K562 (cell line): ENCODE measurements around the gene PRELID3B. TPM values are rescaled to one million over a fixed set of nuclear protein-coding genes. Genes with fewer than 3 reads are reported as not detected.

Source experiments
- CBFA2T3 ChIP-seq: fragments of 450-650 bp; IDR thresholded peaks from 2 replicates; pipeline ENCODE4 v1.6.1; 2017
- CREM ChIP-seq: IDR thresholded peaks from 2 replicates; pipeline ENCODE4 v1.6.1; 2014; ENCODE audit warnings: antibody characterized with exemption, low read depth
- CUX1 ChIP-seq: fragments of 200-800 bp; sonication (Bioruptor generic); IDR thresholded peaks from 2 replicates; pipeline ENCODE4 v1.6.1; 2016; ENCODE audit warnings: missing genetic modification characterization, missing compliant biosample characterization
- DDX20 ChIP-seq: fragments of 450-650 bp; IDR thresholded peaks from 2 replicates; pipeline ENCODE4 v1.6.1; 2016; ENCODE audit warnings: missing genetic modification characterization, low read depth, mild to moderate bottlenecking, missing compliant biosample characterization, moderate library complexity
- ESRRB ChIP-seq: fragments of 250-450 bp; sonication (Bioruptor Pico); IDR thresholded peaks from 2 replicates; pipeline ENCODE4 v1.5.0; 2020; ENCODE audit warnings: mild to moderate bottlenecking, moderate library complexity, borderline replicate concordance
- GTF2F1 ChIP-seq: IDR thresholded peaks from 2 replicates; pipeline ENCODE4 v1.6.1; 2011; ENCODE audit warnings: low read depth, low read length, improper control_type of control experiment
- HNRNPUL1 ChIP-seq: fragments of 200-400 bp; formaldehyde crosslinking; IDR thresholded peaks from 2 replicates; pipeline ENCODE4 v1.6.1; 2017; ENCODE audit warnings: low read length
- KDM1A ChIP-seq, 2 experiments: fragments of 450-650 bp; IDR thresholded peaks; 2 replicates each; pipeline ENCODE4 v1.6.1; 2016; ENCODE audit warnings: mild to moderate bottlenecking in 2 of 2
- LCOR ChIP-seq: sonication (generic); formaldehyde crosslinking; IDR thresholded peaks from 2 replicates; pipeline ENCODE4 v1.8.0; 2022; ENCODE audit warnings: mild to moderate bottlenecking, missing genetic modification reagents
- MAZ ChIP-seq, 2 experiments: fragments of 450-650 bp in 1 of 2; sonication (generic) in 1 of 2; formaldehyde crosslinking; IDR thresholded peaks in 1 of 2; conservative IDR thresholded peaks in 1 of 2; 2 replicates each; pipeline versions ENCODE4 v1.4.0 to v1.5.0; 2020; ENCODE audit warnings: mild to moderate bottlenecking in 1 of 2, missing genetic modification reagents in 1 of 2
- MEF2D ChIP-seq: conservative IDR thresholded peaks from 2 replicates; pipeline ENCODE4 v1.6.1; 2016; ENCODE audit warnings: low read depth, missing genetic modification characterization, missing compliant biosample characterization
- PBX2 ChIP-seq, 2 experiments: IDR thresholded peaks in 1 of 2; conservative IDR thresholded peaks in 1 of 2; 2 replicates each; pipeline ENCODE4 v1.6.1; 2016; ENCODE audit warnings: low read depth in 2 of 2, mild to moderate bottlenecking in 1 of 2, missing compliant biosample characterization in 1 of 2, missing genetic modification characterization in 1 of 2, moderate library complexity in 1 of 2
- SAFB ChIP-seq: fragments of 200-400 bp; formaldehyde crosslinking; IDR thresholded peaks from 2 replicates; pipeline ENCODE4 v1.6.1; 2017; ENCODE audit warnings: low read depth, low read length, borderline replicate concordance
- SMAD3 ChIP-seq: fragments of 450-650 bp; formaldehyde crosslinking; conservative IDR thresholded peaks from 2 replicates; pipeline ENCODE4 v1.4.0; 2020; ENCODE audit warnings: mild to moderate bottlenecking
- WHSC1 ChIP-seq: IDR thresholded peaks from one replicate; pipeline ENCODE4 v1.6.1; 2012; ENCODE audit warnings: low read length, control low read depth, inconsistent platforms
- ZNF274 ChIP-seq: IDR thresholded peaks from 2 replicates; pipeline ENCODE4 v1.6.1; 2011; ENCODE audit warnings: low read depth, mild to moderate bottlenecking, low read length, moderate library complexity, borderline replicate concordance
- ZNF780A ChIP-seq: fragments of 250-450 bp; sonication (Bioruptor Pico); IDR thresholded peaks from 2 replicates; pipeline ENCODE4 v1.5.0; 2021; ENCODE audit warnings: mild to moderate bottlenecking
- polyA plus RNA-seq, 8 experiments: library from polyadenylated mRNA; depleted of rRNA in 4 of 8; stranded (reverse) in 5 of 8; unstranded in 3 of 8; fragments of >200 nt; fragmentation: Nextera tagmentation in 2 of 8; fragmentation: Illumina TruSeq in 1 of 8; extraction: Ambion mirVana in 2 of 8; extraction: Trizol in 1 of 8; gene quantifications; 2 replicates each; pipeline versions ENCODE4 v1.2.1 to v1.2.3, GENCODE V29; 2011 to 2014; ENCODE audit warnings: inconsistent platforms in 1 of 8, missing spikeins in 1 of 8
- total RNA-seq, 7 experiments: library from RNA; depleted of rRNA in 6 of 7; stranded (reverse); fragments of >200 nt in 6 of 7; fragmentation: Illumina TruSeq in 2 of 7; extraction: Trizol in 2 of 7; gene quantifications; 2 replicates each; pipeline versions ENCODE4 v1.2.1 to v1.2.3, GENCODE V29; 2011 to 2021; ENCODE audit warnings: low replicate concordance in 1 of 7
- TF ChIP-seq, protein P1 (sequence below): fragments of 250-450 bp; sonication (Bioruptor Pico); IDR thresholded peaks from 2 replicates; pipeline ENCODE4 v1.5.0; 2021; ENCODE audit warnings: mild to moderate bottlenecking, borderline replicate concordance

Gene PRELID3B
- total and polyA plus RNA-seq, 9 of the 15 experiments (the other 6 are each of a cell fraction or from before 2014, with no cell fraction given), result 77.0 to 186 (median 101) TPM

GRCh38 chr20:59047938-59048680 is 5.5 kb upstream of the PRELID3B start (continued):
- TF ChIP-seq, protein P1, sequence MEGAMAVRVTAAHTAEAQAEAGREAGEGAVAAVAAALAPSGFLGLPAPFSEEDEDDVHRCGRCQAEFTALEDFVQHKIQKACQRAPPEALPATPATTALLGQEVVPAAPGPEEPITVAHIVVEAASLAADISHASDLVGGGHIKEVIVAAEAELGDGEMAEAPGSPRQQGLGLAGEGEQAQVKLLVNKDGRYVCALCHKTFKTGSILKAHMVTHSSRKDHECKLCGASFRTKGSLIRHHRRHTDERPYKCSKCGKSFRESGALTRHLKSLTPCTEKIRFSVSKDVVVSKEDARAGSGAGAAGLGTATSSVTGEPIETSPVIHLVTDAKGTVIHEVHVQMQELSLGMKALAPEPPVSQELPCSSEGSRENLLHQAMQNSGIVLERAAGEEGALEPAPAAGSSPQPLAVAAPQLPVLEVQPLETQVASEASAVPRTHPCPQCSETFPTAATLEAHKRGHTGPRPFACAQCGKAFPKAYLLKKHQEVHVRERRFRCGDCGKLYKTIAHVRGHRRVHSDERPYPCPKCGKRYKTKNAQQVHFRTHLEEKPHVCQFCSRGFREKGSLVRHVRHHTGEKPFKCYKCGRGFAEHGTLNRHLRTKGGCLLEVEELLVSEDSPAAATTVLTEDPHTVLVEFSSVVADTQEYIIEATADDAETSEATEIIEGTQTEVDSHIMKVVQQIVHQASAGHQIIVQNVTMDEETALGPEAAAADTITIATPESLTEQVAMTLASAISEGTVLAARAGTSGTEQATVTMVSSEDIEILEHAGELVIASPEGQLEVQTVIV (CRISPR knock-in tag), result no peak
- peak; percentile 30; the same call in 1 of the 2 replicates for TF ChIP-seq MEF2D
- TF ChIP-seq GTF2F1, result no peak
- no peak for TF ChIP-seq CUX1 (CRISPR knock-in tag)
- TF ChIP-seq LCOR (CRISPR knock-in tag), result no peak
- no peak for TF ChIP-seq ZNF274
- TF ChIP-seq WHSC1, result no peak
- TF ChIP-seq ESRRB (CRISPR knock-in tag), result no peak
- TF ChIP-seq SAFB, result no peak
- no peak for TF ChIP-seq CREM
- TF ChIP-seq KDM1A (IDR thresholded peaks at IDR 0.05), result peak; percentile 64 to 78; a peak in 3 of 4 replicates
- no peak for TF ChIP-seq ZNF780A (CRISPR knock-in tag)
- TF ChIP-seq HNRNPUL1, result no peak
- TF ChIP-seq SMAD3 (CRISPR knock-in tag), result no peak
- TF ChIP-seq CBFA2T3, result peak; percentile 66
- no peak for TF ChIP-seq PBX2 (CRISPR knock-in tag; IDR thresholded peaks at IDR 0.05; ENCODE audit: low read depth)
- peak; percentile 30; the same call in 1 of the 2 replicates for TF ChIP-seq PBX2 (tag; conservative IDR thresholded peaks at IDR 0.05; ENCODE audit: low read depth)
- TF ChIP-seq MAZ (CRISPR knock-in tag; conservative IDR thresholded peaks at IDR 0.05 in 1 of 2, IDR thresholded peaks at IDR 0.05 in 1 of 2), result no peak
- no peak for TF ChIP-seq DDX20
